ENCODE results near the gene RRP15. TPM values are rescaled to one million over a fixed set of nuclear protein-coding genes. Genes with fewer than 3 reads are reported as not detected.

The RRP15 gene
- polyA plus RNA-seq, 1 donor (not counting 4 experiments of a cell fraction or from before 2014, with no cell fraction given): 15.8 TPM

GRCh38 chr1:218349348-218350034, 64.4 kb downstream of the RRP15 start:
- Histone ChIP-seq H3K4me3 (ENCODE audit: control insufficient read depth in 2 of 3, extremely low read depth in 1 of 3, insufficient read depth in 2 of 3, low read depth in 1 of 3, low read length in 3 of 3) (peak overlapping the region; percentile 67 to 100 (median 93)), H3K4me2 (ENCODE audit: control insufficient read depth, extremely low read depth, insufficient read depth, low read depth, low read length) (peak overlapping the region; percentile 86), H3K4me1 (ENCODE audit: control insufficient read depth, extremely low read depth, insufficient read depth, low read length) (peaks cover 27% of the 10 kb centered on the region), H3K79me2 (ENCODE audit: control insufficient read depth, insufficient read depth, low read length) (peaks cover 84% of the 10 kb centered on the region), H2AFZ (ENCODE audit: control insufficient read depth, low read length) (no peak overlapping the region), H3K9me1 (ENCODE audit: control insufficient read depth, extremely low read depth, insufficient read depth, low read length) (no peaks in the 10 kb centered on the region), H3K27me3 (ENCODE audit: control insufficient read depth, extremely low read depth, insufficient read depth, low read length) (no peaks in the 10 kb centered on the region), H3K9ac (ENCODE audit: control insufficient read depth, extremely low read depth, insufficient read depth, low read length) (peak overlapping the region; percentile 46), H3K27ac (ENCODE audit: control insufficient read depth, insufficient read depth, low read length) (no peak overlapping the region), H4K20me1 (ENCODE audit: control insufficient read depth, extremely low read depth, insufficient read depth, low read length) (no peaks in the 10 kb centered on the region), H3K9me3 (ENCODE audit: control insufficient read depth, low read depth, low read length) (no peaks in the 10 kb centered on the region), H3K36me3 (ENCODE audit: control insufficient read depth in 2 of 2, extremely low read depth in 1 of 2, insufficient read depth in 2 of 2, low read length in 2 of 2) (no peaks in the 10 kb centered on the region)
- TF ChIP-seq CTCF (optimal IDR thresholded peaks at IDR 0.05 in 1 of 3, IDR thresholded peaks at IDR 0.05 in 1 of 3, conservative IDR thresholded peaks at IDR 0.05 in 1 of 3; ENCODE audit: extremely low read depth in 1 of 3, insufficient read depth in 2 of 3, low read length in 3 of 3): no peak
- TF ChIP-seq EZH2 (IDR thresholded peaks at IDR 0.05; ENCODE audit: low read length): no peak
- dilution Hi-C loops (cut with MboI; ENCODE audit: extremely low pct_ligation_motif_present, low sequenced_read_pairs): no loop called here
- DNase-seq (ENCODE audit: low read depth, low spot score) (no peak), FAIRE-seq (no peak)

GRCh38 chr1:218350035-218350525, 65.0 kb downstream of the RRP15 start:
- peaks cover 24% of the 10 kb centered on the region for H3K4me1 ChIP-seq (ENCODE audit: control insufficient read depth, extremely low read depth, insufficient read depth, low read length)
- DNase-seq (ENCODE audit: low read depth, low spot score) (no peak), FAIRE-seq (no peak)
- peak overlapping the region in 2 of 3 experiments; percentile 9 to 100 for H3K4me3 ChIP-seq (ENCODE audit: control insufficient read depth in 2 of 3, extremely low read depth in 1 of 3, insufficient read depth in 2 of 3, low read depth in 1 of 3, low read length in 3 of 3)
- TF ChIP-seq EZH2 (IDR thresholded peaks at IDR 0.05; ENCODE audit: low read length): no peak
- no peaks in the 10 kb centered on the region for H3K9me1 ChIP-seq (ENCODE audit: control insufficient read depth, extremely low read depth, insufficient read depth, low read length)
- no peak overlapping the region for H3K9ac ChIP-seq (ENCODE audit: control insufficient read depth, extremely low read depth, insufficient read depth, low read length)
- H2AFZ ChIP-seq (ENCODE audit: control insufficient read depth, low read length): no peak overlapping the region
- no peak overlapping the region for H3K27ac ChIP-seq (ENCODE audit: control insufficient read depth, insufficient read depth, low read length)
- no peaks in the 10 kb centered on the region for H3K27me3 ChIP-seq (ENCODE audit: control insufficient read depth, extremely low read depth, insufficient read depth, low read length)
- dilution Hi-C loops (cut with MboI; ENCODE audit: extremely low pct_ligation_motif_present, low sequenced_read_pairs): no loop called here
- no peaks in the 10 kb centered on the region for H3K36me3 ChIP-seq (ENCODE audit: control insufficient read depth in 2 of 2, extremely low read depth in 1 of 2, insufficient read depth in 2 of 2, low read length in 2 of 2)
- no peaks in the 10 kb centered on the region for H4K20me1 ChIP-seq (ENCODE audit: control insufficient read depth, extremely low read depth, insufficient read depth, low read length)
- peaks cover 90% of the 10 kb centered on the region for H3K79me2 ChIP-seq (ENCODE audit: control insufficient read depth, insufficient read depth, low read length)
- H3K4me2 ChIP-seq (ENCODE audit: control insufficient read depth, extremely low read depth, insufficient read depth, low read depth, low read length): peak overlapping the region; percentile 86
- H3K9me3 ChIP-seq (ENCODE audit: control insufficient read depth, low read depth, low read length): no peaks in the 10 kb centered on the region

Measured in keratinocyte (primary cell).